NCI-H345 (cell line): ENCODE data around the gene FAF1.
A peak's percentile ranks its signal among the peaks of the same experiment; 100 is the strongest.

Experiments
- DNase-seq: peaks from one replicate; lab custom pipeline; 2025; lab: John Stamatoyannopoulos, UW

The FAF1 gene

GRCh38 chr1:50978144-50978851 is 18.2 kb upstream of the FAF1 start:
- peak; percentile 82 for DNase-seq

- DNase-seq: peak; percentile 67
Observed at GRCh38 chr1:50977575-50978143, 17.6 kb upstream of the FAF1 start.

GRCh38 chr1:50976890-50977574 is 17.0 kb upstream of the FAF1 start:
- peak; percentile 75 for DNase-seq

GRCh38 chr1:50976111-50976889 is 16.2 kb upstream of the FAF1 start:
- DNase-seq: peak; percentile 87

- DNase-seq: peak; percentile 66
Observed at GRCh38 chr1:50975436-50975835, 15.4 kb upstream of the FAF1 start.

GRCh38 chr1:50974618-50974935 is 14.5 kb upstream of the FAF1 start:
- DNase-seq: peak; percentile 22

- DNase-seq: peak; percentile 61
Observed at GRCh38 chr1:50973875-50974617, 14.0 kb upstream of the FAF1 start.

- no peak for DNase-seq
Observed at GRCh38 chr1:50973255-50973654, 13.2 kb upstream of the FAF1 start.

- no peak for DNase-seq
Observed at GRCh38 chr1:50972766-50973165, 12.7 kb upstream of the FAF1 start.

- no peak for DNase-seq
Observed at GRCh38 chr1:50971748-50972305, 11.8 kb upstream of the FAF1 start.

GRCh38 chr1:50970931-50971582 is 11.0 kb upstream of the FAF1 start:
- peak; percentile 28 for DNase-seq

GRCh38 chr1:50970509-50970887 is 10.4 kb upstream of the FAF1 start:
- DNase-seq: no peak

- DNase-seq: peak; percentile 89
Observed at GRCh38 chr1:50969611-50970508, 9.8 kb upstream of the FAF1 start, which contains the start of gene CDKN2C. Gene CDKN2C (plus strand): TSS chr1:50970245. CDS start chr1:50970369, 124 bp downstream.

- DNase-seq: peak; percentile 64
Observed at GRCh38 chr1:50968821-50969610, 8.9 kb upstream of the FAF1 start.

GRCh38 chr1:50968158-50968820 is 8.2 kb upstream of the FAF1 start:
- peak; percentile 96 for DNase-seq

- no peak for DNase-seq
Observed at GRCh38 chr1:50967416-50968157, 7.5 kb upstream of the FAF1 start.

GRCh38 chr1:50966991-50967390 is 6.9 kb upstream of the FAF1 start:
- DNase-seq: no peak

- no peak for DNase-seq
Observed at GRCh38 chr1:50964863-50965262, 4.8 kb upstream of the FAF1 start.
